Stimulated activated CD4-positive, alpha-beta T cell treated with anti-CD3 and anti-CD28 coated beads, Interleukin-15, amount 100 ng/mL, for 48 hours (primary cell): ENCODE results near the gene IGSF23.

ENCODE experiments used
- DNase-seq, 2 donors: peaks; one replicate each; pipeline ENCODE4 v3.0.0-alpha.2; 2020; ENCODE audit warnings: low read depth in 2 of 2

The IGSF23 gene

DNA sequence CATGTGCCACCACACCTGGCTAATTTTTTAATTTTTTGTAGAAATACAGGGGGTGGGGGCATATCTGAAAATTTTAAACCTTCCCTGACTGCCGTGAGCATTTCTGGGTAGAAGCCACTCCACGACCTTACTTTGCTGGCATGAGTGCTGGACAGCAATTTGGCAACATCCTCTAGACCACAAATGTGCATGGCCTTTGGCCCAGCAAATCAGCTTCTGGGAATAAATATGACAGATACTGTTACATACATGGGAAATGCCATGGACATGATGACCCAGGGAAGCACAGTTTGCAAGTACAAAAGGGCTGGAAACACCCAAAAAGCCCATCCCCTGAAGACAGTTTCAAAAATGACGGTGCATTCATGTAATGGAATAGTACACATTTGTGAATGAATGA lies 27.2 kb downstream of the IGSF23 start:
- DNase-seq: no peak

DNA sequence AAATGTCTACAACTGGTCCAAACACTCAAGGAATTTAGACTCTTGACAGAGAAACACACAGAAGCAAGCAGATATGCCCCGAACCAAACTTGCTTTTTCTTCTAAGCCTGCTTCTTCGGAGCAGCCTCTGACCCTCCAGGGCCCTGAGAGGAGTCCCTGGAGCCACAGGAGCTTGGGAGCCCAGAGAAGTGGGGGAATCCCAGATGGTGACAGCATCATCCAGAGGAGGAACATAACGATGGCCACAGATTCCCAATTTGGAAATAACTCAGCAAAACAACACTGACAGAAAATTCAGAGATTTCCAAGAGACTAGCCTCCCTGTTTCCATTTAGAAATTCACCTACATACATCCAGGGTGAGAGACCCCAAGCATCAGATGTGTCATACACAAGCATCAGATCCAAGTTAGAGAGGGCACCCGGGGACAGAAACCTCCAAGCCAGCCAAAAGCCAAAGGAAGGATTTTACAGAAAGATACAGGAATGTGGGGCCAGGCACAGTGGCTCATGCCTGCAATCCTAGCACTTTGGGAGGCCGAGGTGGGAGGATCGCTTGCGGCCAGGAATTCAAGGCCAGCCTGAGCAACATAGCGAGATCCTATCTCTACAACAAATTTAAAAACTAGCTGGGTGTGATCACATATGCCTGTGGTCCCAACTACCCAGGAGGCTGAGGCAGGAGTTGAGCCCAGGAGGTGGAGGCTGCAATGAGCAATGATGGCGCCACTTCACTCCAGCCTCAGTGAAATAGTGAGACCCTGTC lies 28.3 kb downstream of the IGSF23 start:
- DNase-seq: no peak

DNA sequence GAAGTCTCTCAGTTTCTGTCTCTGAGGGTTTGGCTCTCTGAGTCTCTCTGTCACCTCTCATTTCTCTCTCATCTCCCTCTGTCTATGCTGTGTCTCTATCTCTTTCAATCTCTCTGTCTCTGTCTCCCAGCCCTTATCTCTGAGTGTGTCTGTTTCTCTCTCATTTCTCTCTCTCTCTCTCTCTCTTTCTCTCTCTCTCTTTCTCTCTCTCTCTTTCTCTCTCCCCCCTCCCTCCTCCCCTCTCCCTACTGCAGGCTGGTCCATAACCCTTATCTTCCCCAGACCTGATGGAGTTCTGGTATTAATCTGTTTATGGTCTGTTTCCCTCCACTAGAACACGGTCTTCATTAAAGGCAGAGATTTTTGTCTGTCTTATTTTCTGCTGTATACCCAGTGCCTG lies 29.0 kb downstream of the IGSF23 start:
- no peak for DNase-seq

DNA sequence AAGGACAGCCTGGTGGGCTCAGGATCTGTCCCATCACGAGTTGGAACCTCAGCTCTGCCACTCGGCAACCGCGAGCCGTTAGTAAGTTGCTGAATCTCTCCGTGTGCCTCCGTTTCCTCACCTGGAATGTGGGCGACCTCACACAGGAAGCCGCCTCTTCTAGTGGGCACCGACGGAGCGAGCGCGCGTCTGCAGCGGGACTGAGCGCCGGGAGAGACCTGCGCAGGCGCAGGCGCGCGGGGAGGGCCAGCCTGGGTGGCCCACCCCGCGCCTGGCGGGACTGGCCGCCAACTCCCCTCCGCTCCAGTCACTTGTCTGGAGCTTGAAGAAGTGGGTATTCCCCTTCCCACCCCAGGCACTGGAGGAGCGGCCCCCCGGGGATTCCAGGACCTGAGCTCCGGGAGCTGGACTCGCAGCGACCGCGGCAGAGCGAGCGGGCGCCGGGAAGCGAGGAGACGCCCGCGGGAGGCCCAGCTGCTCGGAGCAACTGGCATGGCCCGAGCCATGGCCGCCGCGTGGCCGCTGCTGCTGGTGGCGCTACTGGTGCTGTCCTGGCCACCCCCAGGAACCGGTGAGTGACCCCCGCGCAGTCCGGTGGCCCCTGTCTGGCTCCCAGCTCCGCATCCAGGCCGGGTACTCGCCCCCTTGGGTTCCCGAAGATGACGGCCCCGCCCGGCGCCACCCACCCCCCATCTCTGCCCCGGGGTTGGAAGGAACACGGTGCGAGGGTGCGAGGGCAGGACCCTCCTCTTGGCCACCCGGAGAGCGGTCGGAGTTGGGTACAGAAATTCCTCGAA lies 30.4 kb downstream of the IGSF23 start, which contains the start of gene PVR:
PVR (plus strand) TSS at position 306 of the 797 bp plus-strand sequence; CDS start at position 493, 187 bp downstream.
- peak in 1 of 2 donors; percentile 15 for DNase-seq

DNA sequence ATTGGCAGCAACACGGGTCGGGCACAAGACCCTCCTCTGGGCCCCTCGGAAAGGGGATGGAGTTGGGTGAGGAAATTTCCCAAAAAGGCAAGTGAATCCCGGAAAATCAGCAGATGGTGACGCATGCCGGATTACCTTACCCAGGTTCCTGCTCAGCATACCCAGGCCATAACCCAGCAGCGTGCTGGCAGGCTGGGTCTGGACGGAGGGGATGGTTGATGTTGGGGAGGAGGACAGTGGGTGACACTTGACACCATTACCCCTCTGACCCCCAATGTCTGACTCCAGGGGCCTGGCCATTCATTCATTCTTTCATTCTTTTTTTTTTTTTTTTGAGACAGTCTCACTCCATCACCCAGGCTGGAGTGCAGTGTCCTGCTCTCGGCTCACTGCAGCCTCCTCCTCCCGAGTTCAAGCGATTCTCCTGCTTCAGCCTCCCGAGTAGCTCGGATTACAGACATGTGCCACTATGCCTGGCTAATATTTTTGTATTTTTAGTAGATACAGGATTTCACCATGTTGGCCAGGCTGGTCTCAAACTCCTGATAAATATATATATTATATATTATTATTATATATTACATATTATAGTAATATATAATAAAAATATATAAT lies 31.1 kb downstream of the IGSF23 start:
- no peak for DNase-seq

DNA sequence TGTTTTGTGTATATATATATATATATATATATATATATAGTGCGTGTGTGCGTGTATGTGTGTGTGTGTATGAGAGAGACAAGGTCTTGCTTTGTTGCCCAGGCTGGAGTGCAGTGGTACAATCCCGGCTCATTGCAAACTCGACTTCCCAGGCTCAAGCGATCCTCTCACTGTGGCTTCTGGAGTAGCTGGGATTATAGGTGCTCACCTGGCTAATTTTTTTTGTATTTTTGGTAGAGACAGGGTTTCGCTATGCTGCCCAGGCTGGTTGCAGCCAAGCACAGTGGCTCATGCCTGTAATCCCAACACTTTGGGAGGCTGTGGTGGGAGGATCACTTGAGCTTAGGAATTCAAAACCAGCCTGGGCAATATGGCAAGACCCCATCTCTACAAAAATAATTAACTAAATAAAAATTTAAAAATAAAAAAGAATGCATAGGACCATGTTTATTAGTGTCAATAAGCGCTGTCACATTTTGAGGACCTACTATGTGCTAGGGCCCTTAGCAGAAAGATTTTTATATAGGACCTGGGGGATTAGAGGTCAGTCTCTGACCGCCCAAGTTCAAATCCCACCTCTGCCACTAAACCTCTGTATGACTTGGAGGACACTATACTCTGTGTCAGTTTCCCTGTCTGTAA lies 32.2 kb downstream of the IGSF23 start:
- DNase-seq: no peak

DNA sequence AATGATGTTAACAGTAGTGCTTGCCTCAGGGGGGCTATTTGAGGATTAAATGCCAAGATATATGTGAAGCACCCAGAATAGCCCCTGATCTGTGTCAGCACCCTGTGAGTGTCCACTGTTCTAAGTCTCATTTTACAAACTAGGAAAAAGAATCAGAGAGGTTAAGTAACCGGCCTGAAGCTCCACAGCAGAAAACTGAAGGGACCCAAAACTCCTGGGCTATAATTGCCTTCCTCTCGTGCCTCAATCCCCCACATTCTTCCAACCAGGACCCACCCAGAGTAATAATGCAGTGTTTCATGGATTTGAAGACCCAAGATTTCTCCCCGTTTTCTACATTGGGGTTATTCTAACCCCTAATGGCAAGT lies 32.7 kb downstream of the IGSF23 start:
- no peak for DNase-seq

DNA sequence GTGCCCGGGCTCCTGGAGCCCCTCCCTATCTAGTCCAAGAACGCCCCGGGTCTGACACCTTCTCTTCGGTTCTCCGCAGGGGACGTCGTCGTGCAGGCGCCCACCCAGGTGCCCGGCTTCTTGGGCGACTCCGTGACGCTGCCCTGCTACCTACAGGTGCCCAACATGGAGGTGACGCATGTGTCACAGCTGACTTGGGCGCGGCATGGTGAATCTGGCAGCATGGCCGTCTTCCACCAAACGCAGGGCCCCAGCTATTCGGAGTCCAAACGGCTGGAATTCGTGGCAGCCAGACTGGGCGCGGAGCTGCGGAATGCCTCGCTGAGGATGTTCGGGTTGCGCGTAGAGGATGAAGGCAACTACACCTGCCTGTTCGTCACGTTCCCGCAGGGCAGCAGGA lies 33.8 kb downstream of the IGSF23 start:
- no peak for DNase-seq

DNA sequence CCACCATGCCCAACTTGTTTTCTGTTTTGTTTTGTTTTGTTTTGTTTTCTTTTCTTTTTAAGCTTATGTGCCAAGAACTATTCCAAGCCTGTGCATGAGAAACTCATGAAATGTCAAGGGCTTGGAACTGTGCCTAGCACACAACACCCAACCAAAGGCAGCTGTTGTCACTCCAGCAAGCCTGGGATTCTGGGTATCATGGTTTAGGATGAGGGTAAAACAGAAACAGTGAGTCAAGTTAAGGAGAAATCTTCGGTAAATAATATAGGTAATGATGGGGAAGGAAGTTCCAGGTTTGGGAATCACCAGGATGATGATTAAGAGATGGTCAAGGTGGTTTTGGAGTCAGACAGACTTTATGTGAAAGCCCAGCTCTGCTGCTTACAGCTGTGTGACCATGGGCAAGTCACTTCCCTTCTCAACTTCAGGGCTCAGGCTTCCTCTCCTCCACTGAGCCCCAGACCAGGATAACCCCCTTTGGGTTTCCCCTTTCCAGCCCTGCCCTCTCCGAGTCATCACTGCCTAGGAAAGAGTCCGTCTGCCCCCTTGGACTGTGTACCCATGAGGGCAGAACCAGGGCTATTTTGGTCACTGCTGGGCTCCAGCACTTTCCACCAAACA lies 35.4 kb downstream of the IGSF23 start:
- DNase-seq: no peak

DNA sequence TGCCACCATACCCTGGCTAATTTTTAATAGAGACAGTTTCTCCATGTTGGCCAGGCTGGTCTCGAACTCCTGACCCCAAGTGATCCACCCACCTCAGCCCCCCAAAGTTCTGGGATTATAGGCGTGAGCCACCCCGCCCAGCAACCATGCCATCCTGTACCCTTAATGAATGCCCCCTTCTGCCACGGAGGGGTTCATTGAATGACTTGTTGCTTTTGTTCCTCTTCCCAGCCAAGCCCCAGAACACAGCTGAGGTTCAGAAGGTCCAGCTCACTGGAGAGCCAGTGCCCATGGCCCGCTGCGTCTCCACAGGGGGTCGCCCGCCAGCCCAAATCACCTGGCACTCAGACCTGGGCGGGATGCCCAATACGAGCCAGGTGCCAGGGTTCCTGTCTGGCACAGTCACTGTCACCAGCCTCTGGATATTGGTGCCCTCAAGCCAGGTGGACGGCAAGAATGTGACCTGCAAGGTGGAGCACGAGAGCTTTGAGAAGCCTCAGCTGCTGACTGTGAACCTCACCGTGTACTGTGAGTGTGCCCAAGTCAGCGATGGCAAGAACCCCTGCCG lies 36.3 kb downstream of the IGSF23 start:
- DNase-seq: no peak

DNA sequence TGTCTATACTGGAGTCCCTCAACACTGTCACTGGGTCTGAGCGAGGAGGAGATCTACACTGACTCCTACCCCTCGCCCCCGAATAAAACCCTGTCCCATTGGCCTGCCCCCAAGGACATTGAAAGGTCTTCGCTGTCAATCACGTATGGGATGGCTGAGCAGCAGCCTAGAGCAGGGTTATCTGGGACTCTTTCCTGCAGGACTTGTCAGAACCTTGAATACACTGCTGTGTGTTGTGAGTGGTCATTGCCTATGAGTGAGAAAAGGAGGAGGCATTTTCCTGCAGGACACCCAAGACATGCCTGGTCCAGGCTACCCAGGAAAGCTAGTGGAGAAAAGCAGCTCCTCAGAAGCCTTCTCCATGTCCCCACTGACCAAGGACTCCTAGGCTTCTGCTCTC lies 40.0 kb downstream of the IGSF23 start:
- DNase-seq: no peak

DNA sequence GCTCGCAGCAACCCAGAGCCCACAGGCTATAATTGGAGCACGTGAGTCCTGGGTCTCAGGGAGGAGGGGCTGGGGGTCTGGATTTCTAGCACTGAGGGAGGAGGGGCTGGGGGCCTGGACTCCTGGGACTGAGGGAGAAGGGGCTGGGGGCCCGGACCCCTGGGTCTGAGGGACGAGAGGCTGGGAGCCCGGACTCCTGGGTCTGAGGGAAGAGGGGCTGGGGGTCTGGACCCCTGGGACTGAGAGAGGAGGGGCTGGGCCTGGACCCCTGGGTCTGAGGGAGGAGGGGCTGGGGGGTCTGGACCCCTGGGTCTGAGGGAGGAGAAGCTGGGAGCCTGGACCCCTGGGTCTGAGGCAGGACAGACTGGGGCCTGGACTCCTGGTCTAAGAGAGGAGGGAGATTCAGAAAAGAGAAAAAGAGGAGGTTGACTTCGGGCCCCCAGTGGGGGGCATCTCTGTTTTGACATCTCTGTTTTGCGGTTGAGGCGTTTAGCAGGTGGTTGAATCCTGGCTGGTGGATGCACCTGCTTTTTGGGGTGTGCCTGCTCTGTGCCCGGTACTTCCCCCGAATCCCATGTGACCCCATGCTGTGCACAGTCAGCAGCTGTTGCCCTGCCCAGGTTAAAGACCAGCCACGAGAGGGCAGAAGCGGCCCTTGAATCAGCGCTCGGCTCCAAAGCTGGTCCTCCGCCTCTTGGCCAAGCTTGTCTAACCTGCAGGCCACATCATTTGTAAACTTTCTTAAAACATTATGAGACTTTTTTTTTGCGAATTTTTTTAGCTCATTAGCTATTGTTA lies 40.8 kb downstream of the IGSF23 start:
- DNase-seq: peak; percentile 63 to 64

DNA sequence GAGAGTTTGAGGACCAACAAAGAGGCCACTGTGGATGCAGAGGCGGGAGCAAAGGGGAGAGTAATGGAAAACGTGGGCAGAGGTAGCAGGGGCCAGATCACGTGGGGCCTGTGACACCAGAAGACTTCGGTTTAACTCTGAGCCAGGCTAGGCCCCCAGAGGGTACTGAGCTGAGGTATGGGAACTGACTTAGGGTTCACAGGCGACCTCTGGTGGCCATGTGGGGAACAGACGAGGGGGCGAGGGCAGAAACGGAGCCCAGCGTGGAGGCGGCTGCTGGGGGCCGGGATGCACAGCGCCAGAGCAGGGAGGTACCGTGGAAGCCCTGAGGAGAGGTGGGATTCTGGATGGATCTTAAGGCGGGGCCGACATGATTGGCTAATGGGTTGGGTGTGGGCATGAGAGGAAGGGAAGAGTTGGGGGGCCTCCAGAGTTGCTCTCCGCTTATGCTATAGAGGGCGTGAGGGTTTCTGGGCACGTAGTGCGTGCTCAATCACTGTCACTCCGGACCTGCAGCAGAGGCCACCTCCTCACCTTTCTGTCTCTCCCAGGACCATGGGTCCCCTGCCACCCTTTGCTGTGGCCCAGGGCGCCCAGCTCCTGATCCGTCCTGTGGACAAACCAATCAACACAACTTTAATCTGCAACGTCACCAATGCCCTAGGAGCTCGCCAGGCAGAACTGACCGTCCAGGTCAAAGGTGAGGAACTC lies 44.0 kb downstream of the IGSF23 start:
- peak; percentile 57 to 62 for DNase-seq

DNA sequence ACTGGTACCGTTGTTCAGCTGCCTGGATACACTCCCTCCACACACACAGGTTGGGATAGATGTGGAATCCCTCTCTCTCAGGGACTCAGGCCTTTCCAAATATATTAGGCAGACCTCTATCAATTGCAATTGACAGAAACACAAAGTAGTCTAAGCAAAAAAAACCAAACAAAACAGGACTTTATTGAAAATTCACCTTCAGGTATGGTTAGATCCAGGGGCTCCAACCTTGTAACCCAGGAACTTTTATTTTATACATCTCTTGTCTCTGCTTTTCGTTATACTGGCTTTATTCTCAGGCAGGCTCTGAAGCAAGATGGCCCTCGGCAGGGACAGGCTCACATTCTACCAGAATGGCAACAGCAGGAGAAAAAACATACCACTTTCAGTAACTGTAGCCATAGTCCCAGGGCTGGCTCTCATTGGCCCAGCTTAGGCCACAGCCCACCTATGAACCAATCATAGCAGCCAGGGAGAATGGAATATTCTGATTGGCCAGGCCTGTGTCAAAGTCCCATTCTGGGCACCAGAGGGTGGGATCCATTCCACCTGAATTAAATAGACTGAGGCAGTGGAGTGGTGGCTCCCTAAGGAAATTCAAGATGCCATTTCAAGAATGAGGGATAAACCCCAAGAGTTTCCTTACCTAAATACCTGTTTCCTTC lies 44.8 kb downstream of the IGSF23 start:
- no peak for DNase-seq

DNA sequence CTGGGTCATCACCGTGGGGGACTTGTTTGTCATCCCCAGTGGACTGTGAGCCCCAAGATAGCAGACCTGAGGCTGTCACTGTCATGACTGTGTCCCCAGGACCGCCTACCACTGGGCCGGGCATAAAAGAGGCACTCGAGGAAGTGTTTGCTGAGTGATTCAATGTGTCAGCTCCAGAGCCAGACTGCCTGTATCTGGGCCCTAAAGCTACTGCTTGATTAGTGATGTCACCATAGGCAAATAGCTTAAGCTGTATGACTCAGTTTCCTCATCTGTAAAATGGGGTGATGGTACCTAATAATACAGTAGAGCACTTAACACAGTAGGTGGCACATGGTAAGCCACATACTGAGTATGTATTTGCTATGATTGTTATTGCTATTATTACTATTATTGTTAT lies 46.7 kb downstream of the IGSF23 start:
- DNase-seq: no peak

DNA sequence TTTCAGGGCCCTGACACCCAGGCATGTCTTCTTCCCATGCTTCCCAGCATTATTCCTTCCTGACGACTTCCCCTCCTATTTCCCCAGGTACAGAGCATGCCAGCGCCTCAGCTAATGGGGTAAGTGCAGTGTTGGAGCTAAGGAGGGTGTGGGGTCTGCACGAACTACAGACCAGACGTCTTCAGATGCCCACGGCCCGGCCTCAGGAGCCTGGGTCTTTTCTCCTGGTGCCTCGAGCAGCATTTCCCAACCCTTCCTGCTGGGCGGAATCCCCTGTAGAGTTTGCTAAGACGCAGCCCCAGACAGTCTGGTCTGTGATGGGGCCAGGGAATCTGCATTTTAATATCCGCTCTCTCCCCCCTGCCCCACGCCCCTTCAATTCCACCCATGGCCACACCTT lies 47.8 kb downstream of the IGSF23 start:
- DNase-seq: no peak

DNA sequence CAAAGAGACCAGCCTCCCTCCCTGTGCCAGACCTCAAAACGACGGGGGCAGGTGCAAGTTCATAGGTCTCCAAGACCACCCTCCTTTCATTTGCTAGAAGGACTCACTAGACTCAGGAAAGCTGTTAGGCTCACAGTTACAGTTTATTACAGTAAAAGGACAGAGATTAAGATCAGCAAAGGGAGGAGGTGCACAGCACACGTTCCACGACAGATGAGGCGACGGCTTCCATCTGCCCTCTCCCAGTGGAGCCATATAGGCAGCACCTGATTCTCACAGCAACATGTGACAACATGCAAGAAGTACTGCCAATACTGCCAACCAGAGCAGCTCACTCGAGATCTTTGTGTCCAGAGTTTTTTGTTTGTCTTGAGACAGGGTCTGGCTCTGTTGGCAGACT lies 48.5 kb downstream of the IGSF23 start:
- DNase-seq: no peak

DNA sequence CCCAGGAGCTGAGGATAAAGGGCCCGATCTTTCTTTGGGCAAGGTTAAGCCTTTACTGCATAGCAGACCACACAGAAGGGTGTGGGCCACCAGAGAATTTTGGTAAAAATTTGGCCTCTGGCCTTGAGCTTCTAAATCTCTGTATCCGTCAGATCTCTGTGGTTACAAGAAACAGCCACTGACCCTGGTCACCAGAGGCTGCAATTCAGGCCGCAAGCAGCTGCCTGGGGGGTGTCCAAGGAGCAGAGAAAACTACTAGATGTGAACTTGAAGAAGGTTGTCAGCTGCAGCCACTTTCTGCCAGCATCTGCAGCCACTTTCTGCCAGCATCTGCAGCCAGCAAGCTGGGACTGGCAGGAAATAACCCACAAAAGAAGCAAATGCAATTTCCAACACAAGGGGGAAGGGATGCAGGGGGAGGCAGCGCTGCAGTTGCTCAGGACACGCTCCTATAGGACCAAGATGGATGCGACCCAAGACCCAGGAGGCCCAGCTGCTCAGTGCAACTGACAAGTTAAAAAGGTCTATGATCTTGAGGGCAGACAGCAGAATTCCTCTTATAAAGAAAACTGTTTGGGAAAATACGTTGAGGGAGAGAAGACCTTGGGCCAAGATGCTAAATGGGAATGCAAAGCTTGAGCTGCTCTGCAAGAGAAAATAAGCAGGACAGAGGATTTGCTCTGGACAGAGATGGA lies 49.5 kb downstream of the IGSF23 start:
- DNase-seq: no peak

DNA sequence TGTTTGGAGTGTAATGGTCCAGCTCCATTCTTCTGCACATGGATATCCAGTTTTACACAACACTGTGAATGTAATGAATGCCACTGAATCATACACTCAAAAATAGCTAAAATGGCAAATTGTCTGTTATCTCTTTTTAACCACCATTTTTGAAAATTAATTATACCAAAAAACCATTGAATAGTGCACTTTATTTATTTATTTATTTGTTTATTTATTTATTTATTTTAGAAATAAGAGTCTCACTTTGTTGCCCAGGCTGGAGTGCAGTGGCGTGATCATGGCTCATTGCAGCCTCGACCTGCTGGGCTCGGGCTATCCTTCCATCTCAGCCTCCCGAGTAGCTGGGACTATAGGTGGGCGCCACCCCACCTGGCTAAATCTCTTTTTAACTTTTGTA lies 50.6 kb downstream of the IGSF23 start:
- no peak for DNase-seq
